Ovary (tissue), 9 donors: ENCODE results near the gene RAB6A. TPM values are rescaled to one million over a fixed set of nuclear protein-coding genes. Genes with fewer than 3 reads are reported as not detected.

Experiments used
- DNase-seq, 5 donors: peaks; one replicate each; pipeline ENCODE4 v3.0.0-alpha.2; 2019 to 2020
- H3K27ac ChIP-seq, 2 donors: fragments of 200-600 bp; one replicate each; pipeline versions ENCODE4 v1.5.1 to v1.8.0; 2019 to 2022
- H3K27me3 ChIP-seq: fragments of 200-600 bp; one replicate; pipeline ENCODE4 v1.8.0; 2022
- H3K36me3 ChIP-seq: fragments of 200-600 bp; sonication (generic); one replicate; pipeline ENCODE4 v1.5.1; 2019
- H3K4me1 ChIP-seq: one replicate; pipeline ENCODE4 v1.8.1; 2013; ENCODE audit warnings: mild to moderate bottlenecking, moderate library complexity; ENCODE audit not compliant: insufficient read depth
- H3K4me3 ChIP-seq: fragments of 200-600 bp; sonication (generic); one replicate; pipeline ENCODE4 v1.5.1; 2017
- H3K9me3 ChIP-seq, 2 donors: fragments of 200-600 bp in 1 of 2; sonication (generic) in 1 of 2; one replicate each; pipeline versions ENCODE4 v1.5.1 to v1.8.1; 2013 to 2019; ENCODE audit warnings: mild to moderate bottlenecking in 1 of 2, moderate library complexity in 1 of 2
- EP300 ChIP-seq: sonication (generic); formaldehyde crosslinking; IDR thresholded peaks from one replicate; pipeline ENCODE4 v1.6.1; 2017; ENCODE audit warnings: antibody characterized with exemption
- POLR2A ChIP-seq: fragments of 450-650 bp; IDR thresholded peaks from one replicate; pipeline ENCODE4 v1.6.1; 2017; ENCODE audit warnings: antibody characterized with exemption, mild to moderate bottlenecking, moderate library complexity
- WGBS, 3 donors: extraction: QIAGEN DNeasy Blood & Tissue Kit in 1 of 3; methylation state at CpG; one replicate each; pipeline versions ENCODE4 v1.1.5 to v1.1.7; 2013 to 2017; 5-methylcytosine and 5-hydroxymethylcytosine counted together
- intact Hi-C, 4 donors: fragments of 100-400 bp; cut with DNase I; formaldehyde crosslinking; loops; one replicate each; pipeline versions ENCODE4 v1.11.0 to v1.15.1; 2022 to 2023
- polyA plus RNA-seq, 2 donors: library from polyadenylated mRNA; stranded (reverse); fragments of 200-250 nt in 1 of 2; fragments of 350-450 nt in 1 of 2; fragmentation: Illumina TruSeq in 1 of 2; extraction: RNeasy Lipid Tissue Mini Kit (QIAGEN cat#74804) in 1 of 2; gene quantifications; one replicate each; pipeline ENCODE4 v1.2.3, GENCODE V29; 2013 to 2014
- total RNA-seq, 7 donors: library from RNA; depleted of rRNA in 2 of 7; stranded (reverse); fragments of >200 nt in 2 of 7; fragmentation: NEBNext Ultra II Directional in 3 of 7; extraction: Animal tissue kit (Norgen Biotek cat#: 25700) in 3 of 7; gene quantifications; one replicate each; pipeline versions ENCODE4 v1.1.0 to v1.2.4, GENCODE V29; 2016 to 2023
- TF ChIP-seq, protein P1 (sequence below), 3 donors: fragments of 450-650 bp in 2 of 3; fragments of 200-600 bp in 1 of 3; IDR thresholded peaks; one replicate each; pipeline versions ENCODE4 v1.5.1 to v1.8.0; 2016 to 2022; ENCODE audit warnings: antibody characterized with exemption in 3 of 3, mild to moderate bottlenecking in 1 of 3
- donor health status: DM: no; HTN: no; CAD: no; lungs with moderate emphysema.
- donor health status: DM: no; HTN: no; CAD: no.
- donor health status: Bipolar disorder and iron deficiency.
- donor health status: DM: yes; HTN: yes; CAD: no.
- donor health status: DM: no; HTN: no; CAD: no.
- donor health status: DM: yes; HTN: yes; CAD: no.

The RAB6A gene
- total and polyA plus RNA-seq, 9 donors: 55.9 to 128 (median 102) TPM

DNA sequence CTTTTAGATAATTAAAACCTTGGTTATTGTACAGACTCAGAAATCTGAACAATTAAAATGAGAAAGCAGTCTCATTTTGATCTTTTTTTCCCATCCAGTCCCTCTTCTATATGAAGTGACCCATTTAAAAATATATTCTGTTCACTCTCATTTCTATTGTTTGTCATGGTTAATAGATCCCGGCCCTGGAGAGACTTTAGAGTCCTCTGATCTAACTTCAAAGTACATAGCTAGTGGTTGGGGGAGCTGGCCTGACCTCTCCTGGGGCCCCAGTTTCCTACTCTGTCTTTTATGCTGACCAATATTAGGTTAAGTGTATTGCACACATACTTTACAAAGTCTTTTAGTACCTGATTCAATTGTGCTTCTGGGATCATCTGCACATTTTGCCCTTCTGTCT is 40.3 kb upstream of the RAB6A start:
- Histone ChIP-seq H3K27me3 (no peaks in the 10 kb centered on the region), H3K36me3 (no peaks in the 10 kb centered on the region), H3K27ac (no peak overlapping the region), H3K9me3 (no peaks in the 10 kb centered on the region), H3K4me1 (no peaks in the 10 kb centered on the region), H3K4me3 (no peak overlapping the region)
- no peak for DNase-seq
- TF ChIP-seq POLR2A (no peak), EP300 (no peak)
- TF ChIP-seq, protein P1, sequence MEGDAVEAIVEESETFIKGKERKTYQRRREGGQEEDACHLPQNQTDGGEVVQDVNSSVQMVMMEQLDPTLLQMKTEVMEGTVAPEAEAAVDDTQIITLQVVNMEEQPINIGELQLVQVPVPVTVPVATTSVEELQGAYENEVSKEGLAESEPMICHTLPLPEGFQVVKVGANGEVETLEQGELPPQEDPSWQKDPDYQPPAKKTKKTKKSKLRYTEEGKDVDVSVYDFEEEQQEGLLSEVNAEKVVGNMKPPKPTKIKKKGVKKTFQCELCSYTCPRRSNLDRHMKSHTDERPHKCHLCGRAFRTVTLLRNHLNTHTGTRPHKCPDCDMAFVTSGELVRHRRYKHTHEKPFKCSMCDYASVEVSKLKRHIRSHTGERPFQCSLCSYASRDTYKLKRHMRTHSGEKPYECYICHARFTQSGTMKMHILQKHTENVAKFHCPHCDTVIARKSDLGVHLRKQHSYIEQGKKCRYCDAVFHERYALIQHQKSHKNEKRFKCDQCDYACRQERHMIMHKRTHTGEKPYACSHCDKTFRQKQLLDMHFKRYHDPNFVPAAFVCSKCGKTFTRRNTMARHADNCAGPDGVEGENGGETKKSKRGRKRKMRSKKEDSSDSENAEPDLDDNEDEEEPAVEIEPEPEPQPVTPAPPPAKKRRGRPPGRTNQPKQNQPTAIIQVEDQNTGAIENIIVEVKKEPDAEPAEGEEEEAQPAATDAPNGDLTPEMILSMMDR (IDR thresholded peaks at IDR 0.05): no peak
- intact Hi-C loops: no loop called here
- 69 to 86% (median 73%) methylated on average over 1 of the region's 1 CpG for WGBS, 3 donors

DNA sequence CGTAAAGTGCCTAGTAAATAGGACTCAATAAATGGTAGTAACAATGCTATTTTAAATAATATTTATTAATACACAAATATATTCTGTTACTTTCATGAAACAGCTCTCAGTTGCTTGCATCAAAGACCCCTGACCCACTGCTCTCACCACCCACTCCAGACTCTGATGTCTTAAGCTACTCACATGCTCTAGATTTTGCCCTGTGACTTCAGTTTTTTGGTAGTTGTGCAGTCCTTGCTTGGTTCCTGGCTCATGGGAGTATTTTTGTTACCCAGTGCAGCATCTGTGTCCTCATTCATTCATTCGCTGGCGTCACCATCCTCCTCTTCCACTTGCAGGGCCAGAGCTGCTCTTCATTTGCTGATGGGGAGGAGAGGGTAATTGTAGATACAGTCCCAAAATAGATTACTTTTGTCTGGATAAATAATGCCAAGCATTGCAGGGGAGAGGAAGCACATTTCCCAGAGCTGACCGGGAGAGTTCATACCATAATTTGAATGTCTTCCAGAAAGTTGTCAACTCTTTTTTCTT is 39.5 kb upstream of the RAB6A start:
- WGBS, 3 donors: 55 to 76% (median 73%) methylated on average over 4 of the region's 4 CpGs
- DNase-seq: no peak
- Histone ChIP-seq H3K27me3 (no peaks in the 10 kb centered on the region), H3K36me3 (no peaks in the 10 kb centered on the region), H3K4me3 (no peak overlapping the region), H3K9me3 (no peaks in the 10 kb centered on the region), H3K4me1 (no peaks in the 10 kb centered on the region), H3K27ac (no peak overlapping the region)
- intact Hi-C loops: no loop called here
- TF ChIP-seq, protein P1 (IDR thresholded peaks at IDR 0.05): no peak
- TF ChIP-seq POLR2A (no peak), EP300 (no peak)

DNA sequence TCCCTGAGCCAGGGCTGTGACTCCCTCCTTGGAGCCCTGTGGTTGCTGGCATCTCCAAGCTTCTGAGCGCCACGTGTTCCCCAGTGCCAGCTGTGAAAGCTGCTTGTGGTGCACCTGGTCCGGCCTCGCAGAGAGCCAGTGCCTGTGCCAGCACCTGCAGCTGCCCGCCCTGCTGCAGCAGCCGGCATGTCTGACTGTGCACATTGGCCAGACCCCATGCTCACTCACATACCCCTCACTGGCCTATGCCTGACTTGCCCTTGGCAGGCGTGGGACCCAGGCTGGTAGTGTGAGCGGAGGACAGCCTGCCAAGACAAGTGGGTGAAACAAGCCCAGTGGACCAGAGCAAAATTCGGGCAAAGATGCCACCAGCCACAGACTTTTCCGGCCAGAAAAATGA is 36.6 kb upstream of the RAB6A start:
- no peak overlapping the region for H3K4me3 ChIP-seq
- no peak for DNase-seq
- no peaks in the 10 kb centered on the region for H3K4me1 ChIP-seq
- 72 to 78% (median 76%) methylated on average over 10 of the region's 10 CpGs for WGBS, 3 donors
- H3K9me3 ChIP-seq: no peaks in the 10 kb centered on the region
- no peak overlapping the region for H3K27ac ChIP-seq
- intact Hi-C loops: no loop called here
- no peaks in the 10 kb centered on the region for H3K27me3 ChIP-seq
- TF ChIP-seq EP300 (no peak), POLR2A (no peak)
- TF ChIP-seq, protein P1 (IDR thresholded peaks at IDR 0.05): no peak
- no peaks in the 10 kb centered on the region for H3K36me3 ChIP-seq

DNA sequence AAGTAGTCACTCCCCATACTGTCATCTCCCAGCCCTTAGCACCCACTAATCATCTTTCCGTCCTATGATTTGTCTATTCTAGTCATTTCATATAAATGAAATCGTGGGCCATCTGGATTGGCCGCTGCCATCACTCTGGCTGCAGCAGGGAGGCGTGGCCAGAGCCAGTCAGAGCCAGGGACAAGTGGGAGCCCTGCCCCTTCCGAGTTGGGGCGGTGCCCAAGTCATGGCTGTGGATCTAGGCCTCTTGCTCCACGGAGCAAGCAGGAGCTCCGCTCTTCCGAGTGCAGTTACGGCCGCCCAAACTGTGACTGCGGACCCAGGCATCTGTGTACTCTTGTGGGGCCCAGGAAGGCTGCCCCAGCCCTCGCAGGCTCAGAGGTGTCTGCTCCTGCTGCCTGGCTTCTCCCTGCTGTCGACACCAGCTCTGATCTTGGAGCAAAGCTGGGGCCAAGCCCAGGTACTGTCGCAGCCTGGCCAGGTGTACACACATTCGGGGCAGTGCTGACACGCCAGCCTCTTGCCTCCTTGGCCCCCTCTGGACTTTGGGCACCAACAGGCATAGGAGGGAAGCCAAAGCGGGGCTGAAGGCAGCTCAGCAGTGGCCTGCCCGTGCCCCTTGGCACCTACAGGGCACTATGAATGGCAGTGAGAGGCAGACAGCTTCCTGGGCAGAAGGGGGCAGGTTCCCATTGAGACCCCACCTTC is 35.2 kb upstream of the RAB6A start:
- WGBS, 3 donors: 85 to 87% (median 86%) methylated on average over 19 of the region's 19 CpGs
- no peak overlapping the region for H3K4me3 ChIP-seq
- H3K4me1 ChIP-seq: no peaks in the 10 kb centered on the region
- H3K36me3 ChIP-seq: no peaks in the 10 kb centered on the region
- H3K27ac ChIP-seq: no peak overlapping the region
- no peaks in the 10 kb centered on the region for H3K27me3 ChIP-seq
- DNase-seq: no peak
- no peaks in the 10 kb centered on the region for H3K9me3 ChIP-seq
- TF ChIP-seq, protein P1 (IDR thresholded peaks at IDR 0.05): no peak
- no peak for TF ChIP-seq POLR2A
- TF ChIP-seq EP300: no peak
- intact Hi-C loops: no loop called here
